ENCODE results near the gene RBFA. TPM values are rescaled to one million over a fixed set of nuclear protein-coding genes. Genes with fewer than 3 reads are reported as not detected.
A peak's percentile ranks its signal among the peaks of the same experiment; 100 is the strongest.

RBFA gene
- total and polyA plus RNA-seq, 2 of the 13 experiments (the other 11 are each of a cell fraction or from before 2014, with no cell fraction given): 29.7 to 42.4 TPM

GRCh38 chr18:80034068-80034851 is at the start of gene RBFA (continued):
- TF ChIP-seq FOXA1 (IDR thresholded peaks at IDR 0.05) (no peak), FOXA1 (CRISPR knock-in tag; IDR thresholded peaks at IDR 0.05) (peak; percentile 10; the same call in 1 of the 2 replicates), JARID2 (CRISPR knock-in tag; IDR thresholded peaks at IDR 0.05; ENCODE audit: insufficient replicate concordance) (no peak), RNF219 (CRISPR knock-in tag; IDR thresholded peaks at IDR 0.05) (no peak), ZNF75D (CRISPR knock-in tag; IDR thresholded peaks at IDR 0.05; ENCODE audit: borderline replicate concordance) (peak; percentile 27; the same call in 1 of the 2 replicates), RARA (CRISPR knock-in tag; IDR thresholded peaks at IDR 0.05) (no peak; the same call in 1 of the 2 replicates), ZNF629 (CRISPR knock-in tag; conservative IDR thresholded peaks at IDR 0.05) (no peak), DMAP1 (CRISPR knock-in tag; IDR thresholded peaks at IDR 0.05) (peak; percentile 91), ZNF136 (CRISPR knock-in tag; IDR thresholded peaks at IDR 0.05; ENCODE audit: low read depth) (no peak), XBP1 (CRISPR knock-in tag; IDR thresholded peaks at IDR 0.05) (no peak), ZNF883 (CRISPR knock-in tag; IDR thresholded peaks at IDR 0.05; ENCODE audit: not compliant biosample characterization) (no peak), PLRG1 (conservative IDR thresholded peaks at IDR 0.05) (no peak), MXD4 (CRISPR knock-in tag; IDR thresholded peaks at IDR 0.05) (peak; percentile 94), MTA1 (CRISPR knock-in tag; IDR thresholded peaks at IDR 0.05; ENCODE audit: borderline replicate concordance) (peak; percentile 77), ZNF329 (CRISPR knock-in tag; IDR thresholded peaks at IDR 0.05; ENCODE audit: low read depth) (no peak; the same call in 1 of the 2 replicates), ZNF407 (CRISPR knock-in tag; IDR thresholded peaks at IDR 0.05; ENCODE audit: not compliant biosample characterization) (no peak), ZBTB2 (CRISPR knock-in tag; IDR thresholded peaks at IDR 0.05; ENCODE audit: low read depth) (peak; percentile 49; the same call in 1 of the 2 replicates), RORA (CRISPR knock-in tag; IDR thresholded peaks at IDR 0.05) (no peak), IRX3 (CRISPR knock-in tag; IDR thresholded peaks at IDR 0.05; ENCODE audit: borderline replicate concordance, low read depth) (no peak)

Measured in HepG2 (cell line).